ENCODE results near the gene APRT. TPM values are rescaled to one million over a fixed set of nuclear protein-coding genes. Genes with fewer than 3 reads are reported as not detected.

Gene APRT
- total RNA-seq, 1 donor from 2014 or later: 87.8 TPM

DNA sequence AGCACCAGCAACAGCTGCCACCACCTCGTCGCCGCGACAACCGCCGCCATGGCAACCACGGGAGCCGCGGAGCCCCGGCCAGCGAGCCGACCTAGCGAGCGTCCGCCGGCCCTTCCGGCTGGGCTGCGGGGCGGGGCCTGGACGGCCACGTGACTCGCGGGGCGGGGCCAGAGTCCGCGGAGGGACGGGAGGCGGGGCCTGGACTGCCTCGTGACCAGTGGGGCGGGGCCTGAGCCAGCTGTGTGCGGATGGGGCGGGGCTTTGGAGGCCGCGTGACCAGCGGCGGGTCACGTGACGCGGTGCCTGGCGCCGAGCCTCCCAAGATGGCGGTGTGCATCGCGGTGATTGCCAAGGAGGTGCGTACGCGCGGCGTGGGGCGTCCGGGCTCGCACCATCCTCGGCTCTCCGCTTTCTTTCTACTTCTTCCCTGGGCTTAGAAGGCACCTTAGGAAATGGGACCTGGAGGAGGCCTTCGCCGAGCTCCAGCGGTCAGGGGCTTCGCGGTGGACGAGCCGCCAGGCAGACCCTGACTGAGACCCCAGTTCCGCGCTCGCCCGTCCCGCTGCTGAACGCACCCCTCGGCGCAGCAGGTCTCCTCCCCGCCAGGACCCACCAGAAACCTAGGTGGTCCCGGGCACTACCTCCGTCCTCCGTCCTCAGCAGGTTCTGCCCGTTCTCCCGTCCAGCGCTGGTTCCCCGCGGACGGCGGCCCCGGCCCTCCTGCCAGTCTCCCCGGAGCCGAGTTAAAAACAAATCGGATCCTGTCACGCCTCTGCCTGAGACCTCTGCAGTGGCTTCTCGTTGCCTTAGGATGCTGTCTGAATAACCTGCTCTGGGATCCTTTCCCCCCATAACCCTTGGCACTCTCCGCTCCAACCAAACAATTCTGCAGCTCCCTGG lies 45.4 kb upstream of the APRT start, which contains the start of the genes GALNS and TRAPPC2L:
Gene GALNS (minus strand): TSS at position 120 of the 900 bp plus-strand sequence. CDS start 70 bp downstream, at position 50.
Gene TRAPPC2L (plus strand): TSS at position 300 of the 900 bp plus-strand sequence. CDS start 24 bp downstream, at position 324.
- Histone ChIP-seq H3K27ac (peak within 1 kb of the TSS; percentile 90), H3K4me1 (peaks cover 48% of the 10 kb centered on the region), H3K4me3 (peak within 1 kb of the TSS; percentile 100), H3K9me3 (no peaks in the 10 kb centered on the region), H3K36me3 (peaks cover 35% of the 10 kb centered on the region), H3K27me3 (ENCODE audit: low read depth) (no peaks in the 10 kb centered on the region)
- DNase-seq (peak; percentile 99), ATAC-seq (peak; percentile 97 to 98)
- intact Hi-C loops (cut with DNase I): no loop called here
- TF ChIP-seq, protein P1, sequence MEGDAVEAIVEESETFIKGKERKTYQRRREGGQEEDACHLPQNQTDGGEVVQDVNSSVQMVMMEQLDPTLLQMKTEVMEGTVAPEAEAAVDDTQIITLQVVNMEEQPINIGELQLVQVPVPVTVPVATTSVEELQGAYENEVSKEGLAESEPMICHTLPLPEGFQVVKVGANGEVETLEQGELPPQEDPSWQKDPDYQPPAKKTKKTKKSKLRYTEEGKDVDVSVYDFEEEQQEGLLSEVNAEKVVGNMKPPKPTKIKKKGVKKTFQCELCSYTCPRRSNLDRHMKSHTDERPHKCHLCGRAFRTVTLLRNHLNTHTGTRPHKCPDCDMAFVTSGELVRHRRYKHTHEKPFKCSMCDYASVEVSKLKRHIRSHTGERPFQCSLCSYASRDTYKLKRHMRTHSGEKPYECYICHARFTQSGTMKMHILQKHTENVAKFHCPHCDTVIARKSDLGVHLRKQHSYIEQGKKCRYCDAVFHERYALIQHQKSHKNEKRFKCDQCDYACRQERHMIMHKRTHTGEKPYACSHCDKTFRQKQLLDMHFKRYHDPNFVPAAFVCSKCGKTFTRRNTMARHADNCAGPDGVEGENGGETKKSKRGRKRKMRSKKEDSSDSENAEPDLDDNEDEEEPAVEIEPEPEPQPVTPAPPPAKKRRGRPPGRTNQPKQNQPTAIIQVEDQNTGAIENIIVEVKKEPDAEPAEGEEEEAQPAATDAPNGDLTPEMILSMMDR (IDR thresholded peaks at IDR 0.05): no peak

DNA sequence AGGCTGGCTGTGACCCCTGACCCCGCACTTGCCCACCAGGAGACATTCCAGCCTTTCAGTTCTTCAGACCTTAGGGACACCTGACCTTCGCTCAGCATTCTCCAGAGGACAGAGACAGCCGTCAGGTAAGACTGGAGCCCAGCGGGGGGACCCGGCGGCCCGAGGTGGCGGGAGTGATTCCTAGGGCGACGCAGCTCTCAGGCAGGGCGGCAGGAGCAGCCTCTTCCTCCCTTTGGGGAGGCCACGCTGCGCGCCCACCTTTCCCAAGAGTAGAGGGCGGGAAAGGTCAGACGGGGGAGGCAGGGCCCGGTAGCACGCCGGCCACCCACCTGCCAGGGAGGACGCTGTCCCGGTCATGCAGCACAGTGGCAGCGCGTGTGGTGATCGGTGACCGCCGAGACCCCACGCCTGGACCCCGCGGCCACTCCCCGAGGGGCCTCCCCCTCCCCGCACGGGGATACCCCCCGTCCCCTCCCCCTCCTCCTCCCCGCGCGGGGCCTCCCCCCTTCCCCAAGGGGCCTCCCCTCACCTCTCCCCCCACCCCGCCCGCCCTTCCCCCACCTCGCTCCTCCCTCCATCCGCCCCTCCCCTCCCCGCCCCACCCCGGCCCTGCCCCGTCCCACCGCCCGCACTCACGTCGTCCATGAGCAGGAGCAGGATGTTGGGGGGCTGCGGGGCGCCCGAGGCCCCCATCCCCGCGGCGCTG lies 44.5 kb upstream of the APRT start:
- DNase-seq (peak; percentile 65), ATAC-seq (peak in 1 of 2 donors; percentile 56)
- Histone ChIP-seq H3K4me1 (peaks cover 48% of the 10 kb centered on the region), H3K4me3 (peak overlapping the region; percentile 100), H3K27ac (peak overlapping the region; percentile 90), H3K36me3 (peaks cover 34% of the 10 kb centered on the region), H3K9me3 (no peaks in the 10 kb centered on the region), H3K27me3 (ENCODE audit: low read depth) (no peaks in the 10 kb centered on the region)
- intact Hi-C loops (cut with DNase I): no loop called here
- TF ChIP-seq, protein P1 (IDR thresholded peaks at IDR 0.05): no peak

- DNase-seq: no peak
- Histone ChIP-seq H3K4me3 (peak overlapping the region; percentile 100), H3K36me3 (peaks cover 34% of the 10 kb centered on the region), H3K4me1 (peaks cover 48% of the 10 kb centered on the region), H3K27me3 (ENCODE audit: low read depth) (no peaks in the 10 kb centered on the region), H3K9me3 (no peaks in the 10 kb centered on the region), H3K27ac (no peak overlapping the region)
- no peak for ATAC-seq
- TF ChIP-seq, protein P1 (IDR thresholded peaks at IDR 0.05): no peak
- intact Hi-C loops (cut with DNase I): no loop called here
Measured at GRCh38 chr16:88855736-88856121, 44.0 kb upstream of the APRT start.

GRCh38 chr16:88855176-88855575 lies 43.4 kb upstream of the APRT start:
- H3K36me3 ChIP-seq: peaks cover 33% of the 10 kb centered on the region
- no peak overlapping the region for H3K27ac ChIP-seq
- peaks cover 48% of the 10 kb centered on the region for H3K4me1 ChIP-seq
- H3K9me3 ChIP-seq: no peaks in the 10 kb centered on the region
- intact Hi-C loops (cut with DNase I): no loop called here
- no peak for ATAC-seq
- H3K4me3 ChIP-seq: no peak overlapping the region
- TF ChIP-seq, protein P1 (IDR thresholded peaks at IDR 0.05): no peak
- no peaks in the 10 kb centered on the region for H3K27me3 ChIP-seq (ENCODE audit: low read depth)
- DNase-seq: no peak

GRCh38 chr16:88854306-88855111 lies 42.8 kb upstream of the APRT start:
- intact Hi-C loops (cut with DNase I): no loop called here
- Histone ChIP-seq H3K36me3 (peaks cover 33% of the 10 kb centered on the region), H3K4me1 (peaks cover 48% of the 10 kb centered on the region), H3K27ac (no peak overlapping the region), H3K9me3 (no peaks in the 10 kb centered on the region), H3K27me3 (ENCODE audit: low read depth) (no peaks in the 10 kb centered on the region), H3K4me3 (no peak overlapping the region)
- TF ChIP-seq, protein P1 (IDR thresholded peaks at IDR 0.05): no peak
- DNase-seq (peak; percentile 60), ATAC-seq (no peak)
